HG02588 (cell line): ENCODE measurements around the gene PRKCA.
"Not testable (repeated sequence)": the region's sequence is repeated elsewhere in the genome, so short reads cannot be mapped to it uniquely, and the experiment has no call there.

ENCODE experiments used
- ATAC-seq: cut with Tn5 transposase; IDR thresholded peaks from one replicate; pipeline ENCODE4 v1.9.1; 2021; ENCODE audit warnings: mild to moderate bottlenecking, moderate library complexity; ENCODE audit not compliant: unreplicated experiment

Gene PRKCA

GRCh38 chr17:66451188-66452149, 149.1 kb downstream of the PRKCA start:
- no peak for ATAC-seq

GRCh38 chr17:66455060-66455459, 152.6 kb downstream of the PRKCA start:
- no peak for ATAC-seq

GRCh38 chr17:66457499-66457898, 155.1 kb downstream of the PRKCA start:
- not testable (repeated sequence) for ATAC-seq

- ATAC-seq = no peak
These were observed 156.4 kb downstream of the PRKCA start for GRCh38 chr17:66458782-66459181.

GRCh38 chr17:66459811-66460270, 157.4 kb downstream of the PRKCA start:
- ATAC-seq = no peak

GRCh38 chr17:66460558-66460957, 158.1 kb downstream of the PRKCA start:
- no peak for ATAC-seq

- ATAC-seq = no peak
These were observed 159.1 kb downstream of the PRKCA start for GRCh38 chr17:66461343-66461995.

- ATAC-seq = no peak
These were observed 159.6 kb downstream of the PRKCA start for GRCh38 chr17:66462010-66462409.

- no peak for ATAC-seq
These were observed 162.5 kb downstream of the PRKCA start for GRCh38 chr17:66464921-66465320.

GRCh38 chr17:66465701-66466100, 163.3 kb downstream of the PRKCA start:
- no peak for ATAC-seq

- ATAC-seq = no peak
These were observed 163.8 kb downstream of the PRKCA start for GRCh38 chr17:66466106-66466820.

- no peak for ATAC-seq
These were observed 164.5 kb downstream of the PRKCA start for GRCh38 chr17:66466840-66467367.

GRCh38 chr17:66467766-66468165, 165.4 kb downstream of the PRKCA start:
- no peak for ATAC-seq

GRCh38 chr17:66468241-66469087, 166.1 kb downstream of the PRKCA start:
- ATAC-seq = no peak

- ATAC-seq = no peak
These were observed 166.7 kb downstream of the PRKCA start for GRCh38 chr17:66469088-66469442.

- no peak for ATAC-seq
These were observed 167.0 kb downstream of the PRKCA start for GRCh38 chr17:66469461-66469860.

- no peak for ATAC-seq
These were observed 167.5 kb downstream of the PRKCA start for GRCh38 chr17:66469890-66470289.

- no peak for ATAC-seq
These were observed 169.7 kb downstream of the PRKCA start for GRCh38 chr17:66472123-66472522.

- no peak for ATAC-seq
These were observed 171.8 kb downstream of the PRKCA start for GRCh38 chr17:66474258-66474657.

- ATAC-seq = no peak
These were observed 172.5 kb downstream of the PRKCA start for GRCh38 chr17:66474806-66475497.
